ENCODE data around the gene WWP2.
"Not testable (repeated sequence)": the region's sequence is repeated elsewhere in the genome, so short reads cannot be mapped to it uniquely, and the experiment has no call there.

The WWP2 gene

DNA sequence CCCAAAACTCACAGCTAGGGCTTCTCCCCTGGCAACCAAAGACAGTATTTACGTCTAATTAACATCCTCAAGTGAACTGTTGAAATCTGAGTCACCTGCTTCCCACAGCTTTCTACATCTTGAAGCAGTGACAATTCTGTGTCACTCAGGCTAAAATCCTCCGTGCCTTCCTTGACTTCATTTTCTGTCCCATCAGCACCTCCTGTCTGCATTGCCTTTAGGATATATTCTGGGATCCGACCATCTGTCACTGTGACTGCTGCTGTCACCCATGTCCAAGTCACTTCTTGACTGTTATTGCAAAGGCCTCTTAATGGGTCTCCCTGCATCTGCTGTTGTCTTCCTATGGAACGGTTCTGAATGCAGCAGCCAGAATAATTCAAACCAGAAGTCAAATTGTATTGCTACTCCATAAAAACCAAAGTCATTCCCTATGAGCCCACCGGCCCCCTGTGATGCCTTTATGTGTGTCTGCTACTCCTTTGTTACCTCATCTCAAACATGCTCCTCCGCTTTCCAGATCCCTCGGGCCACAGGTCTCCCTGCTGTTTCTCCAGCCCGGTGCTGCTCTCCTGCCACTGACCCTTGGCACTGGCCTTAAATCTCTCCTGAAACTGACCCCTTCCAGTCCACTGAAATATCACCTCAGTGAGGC is 56.9 kb downstream of the WWP2 start:
- Histone ChIP-seq H3K4me1 (ENCODE audit: control insufficient read depth, insufficient read depth, low read length) (peaks cover 21% of the 10 kb centered on the region), H3K27ac (ENCODE audit: low read length) (peak overlapping the region; percentile 24), H3K27me3 (ENCODE audit: control insufficient read depth in 1 of 2, insufficient read depth in 2 of 2, low read length in 2 of 2) (no peaks in the 10 kb centered on the region), H3K9ac (ENCODE audit: low read length in 2 of 2) (no peak overlapping the region), H3K4me3 (ENCODE audit: low read length in 2 of 2) (no peak overlapping the region), H3K9me3 (ENCODE audit: control insufficient read depth in 2 of 2, low read length in 2 of 2) (no peaks in the 10 kb centered on the region), H3K36me3 (ENCODE audit: control insufficient read depth in 2 of 2, insufficient read depth in 2 of 2, low read length in 2 of 2) (peaks cover 0 to under 1% of the 10 kb centered on the region in 2 donors)

DNA sequence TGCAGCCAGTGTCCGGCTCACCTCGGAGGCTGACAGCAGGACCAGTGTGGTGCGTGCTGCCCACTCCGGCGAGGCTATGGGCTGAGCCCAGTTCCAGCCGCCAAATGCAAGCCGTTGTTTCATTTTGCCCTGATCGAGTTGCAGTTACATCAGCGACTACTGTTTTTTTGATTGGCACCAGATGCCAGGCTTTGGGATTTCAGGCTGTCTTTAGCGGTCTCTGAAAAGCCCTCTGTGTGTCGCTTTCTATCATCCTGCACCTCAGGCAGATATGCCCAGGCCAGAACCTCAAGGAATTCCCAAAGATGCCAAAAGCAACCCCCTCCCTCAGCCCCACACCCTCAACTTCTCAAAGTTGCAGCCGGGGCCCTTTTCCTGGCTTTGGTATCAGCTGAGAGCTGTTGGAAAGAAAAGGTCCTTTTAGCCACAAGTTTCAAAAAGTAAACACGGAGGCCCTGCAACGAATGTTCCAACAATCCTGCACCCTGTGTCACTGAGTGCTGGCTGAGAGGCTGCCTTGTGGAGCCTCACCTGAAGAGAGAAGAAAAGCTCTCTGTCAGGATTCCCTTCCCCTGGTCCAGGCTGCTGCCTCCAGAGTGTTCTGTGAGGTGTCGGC is 58.9 kb downstream of the WWP2 start:
- Histone ChIP-seq H3K27ac (ENCODE audit: low read length) (peak overlapping the region; percentile 67), H3K36me3 (ENCODE audit: control insufficient read depth in 2 of 2, insufficient read depth in 2 of 2, low read length in 2 of 2) (no peaks in the 10 kb centered on the region), H3K9me3 (ENCODE audit: control insufficient read depth in 2 of 2, low read length in 2 of 2) (no peaks in the 10 kb centered on the region), H3K9ac (ENCODE audit: low read length in 2 of 2) (peak overlapping the region; percentile 5 to 60), H3K4me3 (ENCODE audit: low read length in 2 of 2) (peak overlapping the region; percentile 61 to 66), H3K27me3 (ENCODE audit: control insufficient read depth in 1 of 2, insufficient read depth in 2 of 2, low read length in 2 of 2) (no peaks in the 10 kb centered on the region), H3K4me1 (ENCODE audit: control insufficient read depth, insufficient read depth, low read length) (peaks cover 20% of the 10 kb centered on the region)

DNA sequence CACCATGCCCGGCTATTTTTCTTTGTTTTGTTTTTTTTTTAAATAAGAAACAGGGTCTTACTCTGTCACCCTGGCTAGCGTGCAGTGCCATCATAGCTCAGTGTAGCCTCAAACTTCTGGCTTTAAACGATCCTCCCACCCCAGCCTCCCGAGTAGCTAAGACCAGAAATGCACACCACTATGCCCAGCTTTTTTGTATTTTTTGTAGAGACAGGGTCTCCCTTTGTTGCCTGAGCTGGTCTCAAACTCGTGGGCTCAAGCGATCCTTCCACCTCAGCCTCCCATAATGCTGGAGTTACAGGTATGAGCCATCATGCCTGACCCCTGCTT is 59.7 kb downstream of the WWP2 start:
- H3K9ac ChIP-seq (ENCODE audit: low read length in 2 of 2): no peak overlapping the region
- peaks cover 20% of the 10 kb centered on the region for H3K4me1 ChIP-seq (ENCODE audit: control insufficient read depth, insufficient read depth, low read length)
- H3K4me3 ChIP-seq (ENCODE audit: low read length in 2 of 2): no peak overlapping the region
- no peaks in the 10 kb centered on the region for H3K9me3 ChIP-seq (ENCODE audit: control insufficient read depth in 2 of 2, low read length in 2 of 2)
- no peaks in the 10 kb centered on the region for H3K36me3 ChIP-seq (ENCODE audit: control insufficient read depth in 2 of 2, insufficient read depth in 2 of 2, low read length in 2 of 2)
- no peaks in the 10 kb centered on the region for H3K27me3 ChIP-seq (ENCODE audit: control insufficient read depth in 1 of 2, insufficient read depth in 2 of 2, low read length in 2 of 2)
- peak overlapping the region; percentile 67 for H3K27ac ChIP-seq (ENCODE audit: low read length)

DNA sequence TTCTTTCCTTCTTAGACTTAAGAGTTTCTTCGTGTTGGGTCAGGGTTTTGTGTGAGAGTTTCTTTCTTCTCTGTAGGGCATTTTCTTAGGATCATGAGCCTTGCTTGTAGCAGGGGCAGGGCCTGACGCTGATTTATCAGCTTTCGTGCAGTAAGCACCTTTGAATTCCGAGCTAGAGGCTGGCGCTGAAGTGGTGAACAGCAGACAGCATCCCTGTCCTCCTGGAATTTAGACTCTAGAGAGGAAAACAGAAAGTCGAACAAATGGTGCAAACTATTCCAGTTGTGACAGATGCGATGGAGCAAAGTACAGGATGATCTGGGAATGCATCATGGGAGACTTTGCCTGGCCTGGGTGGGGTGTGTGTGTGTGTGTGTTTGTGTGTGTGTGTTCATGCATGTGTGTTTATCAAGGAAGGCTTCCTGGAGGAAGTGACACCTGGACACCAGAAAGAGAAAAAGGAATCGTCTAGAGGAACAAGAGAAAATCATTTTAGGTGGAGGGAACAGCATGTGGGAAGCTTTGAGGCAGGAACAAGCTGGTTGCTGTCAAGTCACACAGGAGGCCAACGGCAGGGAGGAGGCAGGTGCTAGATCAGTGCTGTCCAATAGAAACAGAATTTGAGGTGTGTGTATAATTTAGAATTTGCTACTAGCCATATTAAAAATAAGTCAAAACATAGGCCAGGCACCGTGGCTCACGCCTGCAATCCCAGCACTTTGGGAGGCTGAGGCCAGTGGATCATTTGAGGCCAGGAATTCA is 60.2 kb downstream of the WWP2 start:
- Histone ChIP-seq H3K9me3 (ENCODE audit: control insufficient read depth in 2 of 2, low read length in 2 of 2) (no peaks in the 10 kb centered on the region), H3K9ac (ENCODE audit: low read length in 2 of 2) (no peak overlapping the region), H3K4me3 (ENCODE audit: low read length in 2 of 2) (no peak overlapping the region), H3K36me3 (ENCODE audit: control insufficient read depth in 2 of 2, insufficient read depth in 2 of 2, low read length in 2 of 2) (no peaks in the 10 kb centered on the region), H3K4me1 (ENCODE audit: control insufficient read depth, insufficient read depth, low read length) (peaks cover 23% of the 10 kb centered on the region), H3K27me3 (ENCODE audit: control insufficient read depth in 1 of 2, insufficient read depth in 2 of 2, low read length in 2 of 2) (no peaks in the 10 kb centered on the region), H3K27ac (ENCODE audit: low read length) (peak overlapping the region; percentile 41)

DNA sequence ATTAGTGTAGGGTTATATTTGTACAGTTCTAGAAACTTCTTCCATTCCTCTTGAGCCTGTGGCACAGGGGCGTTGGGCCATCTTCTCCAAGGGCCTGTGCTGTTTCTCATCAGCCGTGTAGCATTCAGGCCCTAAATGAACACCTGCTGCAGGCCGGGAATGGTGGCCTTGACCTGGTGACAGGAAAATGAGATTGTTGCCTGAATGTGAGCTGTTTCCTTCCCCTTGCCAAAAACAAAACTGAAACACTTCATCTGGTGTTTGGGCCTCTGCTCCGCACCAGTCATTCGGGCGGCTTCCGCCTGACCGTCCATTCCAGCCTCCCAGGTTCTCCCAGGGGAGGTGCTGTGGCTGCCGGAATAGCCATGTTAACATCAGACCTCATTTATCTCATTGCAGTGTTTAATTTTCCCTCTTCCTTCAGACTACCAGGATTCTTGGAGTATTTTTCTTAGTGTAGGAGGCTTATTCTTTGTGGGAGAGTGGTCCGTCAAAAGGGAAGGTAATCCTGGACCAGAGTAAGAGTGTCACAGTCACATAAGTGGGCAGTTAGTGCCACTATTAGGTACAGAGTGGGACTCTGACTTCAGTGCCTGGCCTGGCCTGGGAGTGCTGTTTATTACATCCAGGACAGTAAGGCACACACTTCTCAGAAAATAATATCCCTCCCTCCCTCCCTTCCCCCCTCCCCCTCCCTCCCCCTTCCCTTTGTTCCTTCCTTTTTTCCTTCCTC is 61.9 kb downstream of the WWP2 start:
- H3K9me3 ChIP-seq (ENCODE audit: control insufficient read depth in 2 of 2, low read length in 2 of 2): no peaks in the 10 kb centered on the region
- H3K4me3 ChIP-seq (ENCODE audit: low read length in 2 of 2): peak overlapping the region in 1 of 2 donors; percentile 29
- H3K9ac ChIP-seq (ENCODE audit: low read length in 2 of 2): peak overlapping the region in 1 of 2 donors; percentile 13
- no peaks in the 10 kb centered on the region for H3K36me3 ChIP-seq (ENCODE audit: control insufficient read depth in 2 of 2, insufficient read depth in 2 of 2, low read length in 2 of 2)
- peaks cover 23% of the 10 kb centered on the region for H3K4me1 ChIP-seq (ENCODE audit: control insufficient read depth, insufficient read depth, low read length)
- no peaks in the 10 kb centered on the region for H3K27me3 ChIP-seq (ENCODE audit: control insufficient read depth in 1 of 2, insufficient read depth in 2 of 2, low read length in 2 of 2)
- H3K27ac ChIP-seq (ENCODE audit: low read length): peak overlapping the region; percentile 53

DNA sequence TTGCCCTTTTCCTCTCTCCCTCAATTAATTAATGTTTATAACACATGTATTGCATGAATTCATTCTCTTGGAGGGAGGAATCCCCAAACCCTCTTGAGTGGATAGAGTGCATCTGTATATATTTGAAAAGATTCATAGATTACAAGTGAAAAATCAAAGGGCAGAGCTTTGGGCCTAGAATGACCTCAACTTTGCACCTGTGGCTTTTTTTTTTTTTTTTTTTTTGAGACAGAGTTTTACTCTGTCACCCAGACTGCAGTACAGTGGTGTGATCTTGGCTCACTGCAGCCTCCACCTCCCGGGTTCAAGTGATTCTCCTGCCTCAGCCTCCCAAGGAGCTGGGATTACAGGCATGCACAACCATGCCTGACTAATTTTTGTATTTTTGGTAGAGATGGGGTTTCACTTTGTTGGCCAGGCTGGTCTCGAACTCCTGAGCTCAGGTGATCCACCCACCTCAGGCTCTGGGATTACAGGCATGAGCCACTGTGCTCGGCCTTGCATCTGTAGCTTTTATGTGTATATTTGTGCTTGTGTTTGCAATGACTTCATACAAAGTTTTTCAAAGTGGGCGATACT is 62.5 kb downstream of the WWP2 start:
- H3K27ac ChIP-seq (ENCODE audit: low read length); H3K36me3 ChIP-seq (ENCODE audit: control insufficient read depth in 2 of 2, insufficient read depth in 2 of 2, low read length in 2 of 2); H3K9me3 ChIP-seq (ENCODE audit: control insufficient read depth in 2 of 2, low read length in 2 of 2); H3K4me3 ChIP-seq (ENCODE audit: low read length in 2 of 2); H3K9ac ChIP-seq (ENCODE audit: low read length in 2 of 2); H3K27me3 ChIP-seq (ENCODE audit: control insufficient read depth in 1 of 2, insufficient read depth in 2 of 2, low read length in 2 of 2): not testable (repeated sequence)
- H3K4me1 ChIP-seq (ENCODE audit: control insufficient read depth, insufficient read depth, low read length): peaks cover 26% of the 10 kb centered on the region

DNA sequence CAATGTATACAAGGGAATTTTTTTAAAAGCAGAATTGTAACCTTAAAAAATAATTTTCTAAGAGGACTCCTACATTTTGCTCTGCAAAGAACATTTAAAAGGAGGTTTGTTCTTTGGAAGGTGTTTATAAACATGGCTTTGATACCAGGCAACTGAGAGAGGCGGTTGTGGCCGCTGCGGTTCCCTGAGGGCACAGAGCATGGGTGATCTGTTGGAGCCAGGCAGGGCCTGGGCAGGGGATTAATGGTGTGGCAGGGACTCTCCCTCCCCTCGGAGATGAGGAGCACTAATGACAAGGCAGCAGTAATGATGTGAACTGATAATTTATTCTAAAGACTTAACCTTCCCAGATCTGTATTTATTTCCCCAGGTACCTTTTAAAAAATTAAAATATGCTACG is 65.4 kb downstream of the WWP2 start:
- H3K9me3 ChIP-seq (ENCODE audit: control insufficient read depth in 2 of 2, low read length in 2 of 2): no peaks in the 10 kb centered on the region
- H3K27me3 ChIP-seq (ENCODE audit: control insufficient read depth in 1 of 2, insufficient read depth in 2 of 2, low read length in 2 of 2): no peaks in the 10 kb centered on the region
- H3K4me3 ChIP-seq (ENCODE audit: low read length in 2 of 2): no peak overlapping the region
- no peaks in the 10 kb centered on the region for H3K36me3 ChIP-seq (ENCODE audit: control insufficient read depth in 2 of 2, insufficient read depth in 2 of 2, low read length in 2 of 2)
- H3K27ac ChIP-seq (ENCODE audit: low read length): no peak overlapping the region
- no peak overlapping the region for H3K9ac ChIP-seq (ENCODE audit: low read length in 2 of 2)
- H3K4me1 ChIP-seq (ENCODE audit: control insufficient read depth, insufficient read depth, low read length): peaks cover 28% of the 10 kb centered on the region

DNA sequence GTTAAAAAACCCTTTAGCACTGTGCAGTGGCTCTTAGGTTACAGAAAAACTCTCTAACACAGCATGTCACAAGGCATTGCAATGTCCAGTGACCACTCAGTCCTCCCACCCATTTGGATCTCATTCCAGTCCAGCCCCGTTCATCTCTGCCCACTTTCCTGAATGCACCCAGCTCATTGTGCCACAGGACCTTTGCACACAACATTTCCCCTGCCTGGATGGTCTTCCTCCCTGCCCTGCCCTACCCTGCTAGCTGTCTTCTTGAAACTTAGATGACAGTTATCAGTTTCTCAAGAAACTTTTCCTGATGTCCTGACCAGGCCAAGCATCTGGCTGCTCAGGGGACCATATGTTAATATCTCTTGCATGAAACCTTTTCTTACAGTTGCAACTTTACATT is 67.2 kb downstream of the WWP2 start:
- no peaks in the 10 kb centered on the region for H3K9me3 ChIP-seq (ENCODE audit: control insufficient read depth in 2 of 2, low read length in 2 of 2)
- no peaks in the 10 kb centered on the region for H3K36me3 ChIP-seq (ENCODE audit: control insufficient read depth in 2 of 2, insufficient read depth in 2 of 2, low read length in 2 of 2)
- H3K9ac ChIP-seq (ENCODE audit: low read length in 2 of 2): no peak overlapping the region
- H3K27me3 ChIP-seq (ENCODE audit: control insufficient read depth in 1 of 2, insufficient read depth in 2 of 2, low read length in 2 of 2): no peaks in the 10 kb centered on the region
- H3K27ac ChIP-seq (ENCODE audit: low read length): no peak overlapping the region
- peaks cover 33% of the 10 kb centered on the region for H3K4me1 ChIP-seq (ENCODE audit: control insufficient read depth, insufficient read depth, low read length)
- H3K4me3 ChIP-seq (ENCODE audit: low read length in 2 of 2): no peak overlapping the region

DNA sequence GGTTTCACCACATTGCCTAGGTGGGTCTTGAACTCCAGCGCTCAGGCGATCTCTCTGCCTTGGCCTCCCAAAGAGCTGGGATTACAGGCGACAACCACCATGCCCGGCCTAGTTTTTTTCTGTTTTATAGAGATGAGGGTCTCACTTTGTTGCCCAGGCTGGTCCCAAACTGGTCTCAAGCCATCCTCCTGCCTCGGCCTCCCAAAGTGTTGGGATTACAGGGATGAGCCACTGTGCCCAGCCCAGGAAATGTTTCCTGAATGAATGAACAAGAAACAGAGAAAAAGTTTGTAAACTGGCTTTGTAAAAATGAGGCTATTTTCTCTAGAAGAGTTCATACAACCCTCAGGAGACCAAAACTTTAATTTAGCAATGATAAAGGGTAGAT is 68.0 kb downstream of the WWP2 start:
- H3K4me3 ChIP-seq (ENCODE audit: low read length in 2 of 2): no peak overlapping the region
- H3K27ac ChIP-seq (ENCODE audit: low read length): peak overlapping the region; percentile 85
- H3K9me3 ChIP-seq (ENCODE audit: control insufficient read depth in 2 of 2, low read length in 2 of 2): no peaks in the 10 kb centered on the region

DNA sequence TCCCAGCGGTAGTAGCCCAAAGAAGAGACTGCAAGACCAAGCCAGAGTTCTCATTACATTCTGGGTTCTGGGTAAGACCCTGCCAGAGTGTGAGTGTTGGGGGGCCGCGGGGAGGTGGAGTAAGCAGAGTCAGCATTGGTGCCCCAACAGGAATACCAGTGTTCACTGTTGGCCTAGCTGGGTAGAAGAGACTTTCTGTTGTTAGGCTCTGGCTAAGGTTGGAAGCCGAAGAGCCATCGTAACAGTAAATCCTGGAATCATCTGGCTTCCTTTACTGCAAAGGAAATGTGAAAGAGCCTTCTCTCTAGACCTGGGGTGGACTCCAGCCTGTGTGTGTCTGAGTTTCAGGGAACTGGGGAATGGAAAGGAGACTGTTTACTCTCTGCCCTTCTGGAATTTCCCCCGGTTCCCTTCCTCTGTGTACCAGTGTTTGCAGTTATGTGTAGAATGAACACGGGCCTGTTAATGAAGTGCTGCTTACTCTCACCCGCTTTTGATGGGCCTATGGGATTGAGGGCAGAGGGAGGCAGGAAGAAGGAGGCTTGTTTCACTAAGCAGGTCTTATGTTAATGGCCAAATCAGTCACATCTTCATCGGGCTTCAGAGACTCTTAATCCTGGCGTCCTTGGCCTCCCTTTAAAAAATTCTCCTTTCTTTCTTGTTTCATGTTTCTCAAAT is 68.5 kb downstream of the WWP2 start:
- Histone ChIP-seq H3K36me3 (ENCODE audit: control insufficient read depth in 2 of 2, insufficient read depth in 2 of 2, low read length in 2 of 2) (no peaks in the 10 kb centered on the region), H3K27me3 (ENCODE audit: control insufficient read depth in 1 of 2, insufficient read depth in 2 of 2, low read length in 2 of 2) (no peaks in the 10 kb centered on the region), H3K4me3 (ENCODE audit: low read length in 2 of 2) (peak overlapping the region in 1 of 2 donors; percentile 29), H3K4me1 (ENCODE audit: control insufficient read depth, insufficient read depth, low read length) (peaks cover 34% of the 10 kb centered on the region), H3K9ac (ENCODE audit: low read length in 2 of 2) (peak overlapping the region; percentile 10 to 68), H3K27ac (ENCODE audit: low read length) (peak overlapping the region; percentile 85), H3K9me3 (ENCODE audit: control insufficient read depth in 2 of 2, low read length in 2 of 2) (no peaks in the 10 kb centered on the region)

More for the DNA sequence above, 68.0 kb downstream of the WWP2 start:
- Histone ChIP-seq H3K9ac (ENCODE audit: low read length in 2 of 2) (peak overlapping the region in 1 of 2 donors; percentile 10), H3K36me3 (ENCODE audit: control insufficient read depth in 2 of 2, insufficient read depth in 2 of 2, low read length in 2 of 2) (no peaks in the 10 kb centered on the region), H3K27me3 (ENCODE audit: control insufficient read depth in 1 of 2, insufficient read depth in 2 of 2, low read length in 2 of 2) (no peaks in the 10 kb centered on the region), H3K4me1 (ENCODE audit: control insufficient read depth, insufficient read depth, low read length) (peaks cover 34% of the 10 kb centered on the region)

Data from stomach smooth muscle (tissue), 2 donors.